Pancreas (tissue), 10 donors: ENCODE results near the gene PRRC2A. TPM values are rescaled to one million over a fixed set of nuclear protein-coding genes. Genes with fewer than 3 reads are reported as not detected.

Source experiments
- ATAC-seq, 4 donors: fragments of 200-7000 bp; cut with Tn5 transposase; one replicate each; pipeline versions ENCODE4 v1.8.0 to v1.9.1; 2020; ENCODE audit warnings: mild to moderate bottlenecking in 4 of 4, moderate library complexity in 4 of 4
- DNase-seq, 6 donors: peaks; one replicate each; pipeline ENCODE4 v3.0.0-alpha.2; 2020
- FAIRE-seq: peaks from 2 replicates; lab custom pipeline; 2012; peaks lifted over from hg19 to GRCh38; lab: Jason Lieb, UNC
- H3K27ac ChIP-seq, 4 donors: fragments of 200-600 bp; sonication (generic); 1 replicate in 3 of 4; 2 replicates in 1 of 4; pipeline versions ENCODE4 v1.5.0 to v1.8.0; 2020
- H3K27me3 ChIP-seq, 4 donors: fragments of 200-600 bp; one replicate each; pipeline ENCODE4 v1.8.0; 2021
- H3K36me3 ChIP-seq, 3 donors: fragments of 200-600 bp; sonication (generic) in 1 of 3; one replicate each; pipeline versions ENCODE4 v1.5.0 to v1.8.0; 2020 to 2021
- H3K4me1 ChIP-seq, 3 donors: fragments of 200-600 bp; one replicate each; pipeline ENCODE4 v1.8.0; 2021
- H3K4me3 ChIP-seq, 4 donors: fragments of 200-600 bp; sonication (generic) in 2 of 4; one replicate each; pipeline versions ENCODE4 v1.5.0 to v1.8.0; 2020 to 2021
- H3K9me3 ChIP-seq, 4 donors: fragments of 200-600 bp; one replicate each; pipeline ENCODE4 v1.8.0; 2021
- CTCF ChIP-seq, 4 donors: fragments of 200-600 bp; sonication (generic) in 3 of 4; IDR thresholded peaks; one replicate each; pipeline versions ENCODE4 v1.5.0 to v1.8.0; 2021; ENCODE audit warnings: antibody characterized with exemption in 4 of 4
- WGBS, 2 donors: extraction: QIAGEN DNeasy Blood & Tissue Kit; methylation state at CpG; one replicate each; pipeline ENCODE4 v1.1.7; 2013; 5-methylcytosine and 5-hydroxymethylcytosine counted together
- intact Hi-C, 3 donors: fragments of 100-400 bp; cut with DNase I; formaldehyde crosslinking; loops; one replicate each; pipeline versions ENCODE4 v1.11.1 to v1.14.2; 2022
- polyA plus RNA-seq, 2 donors: library from polyadenylated mRNA; stranded (reverse); fragments of 200-250 nt; gene quantifications; one replicate each; pipeline ENCODE4 v1.2.3, GENCODE V29; 2013
- total RNA-seq, 6 donors: library from RNA; stranded (reverse); fragmentation: NEBNext Ultra II Directional in 4 of 6; extraction: Animal tissue kit (Norgen Biotek cat#: 25700) in 4 of 6; gene quantifications; one replicate each; pipeline versions ENCODE4 v1.2.1 to v1.2.4, GENCODE V29; 2021 to 2023
- donor health status: healthy with polysubstance abuse.
- donor health status: DM: no; HTN: no; CAD: no; lungs with moderate emphysema.
- donor health status: DM: no; HTN: no; CAD: no.
- donor health status: control.
- donor health status: control.
- donor health status: Bipolar disorder and iron deficiency.
- donor health status: DM: yes; HTN: yes; CAD: no.
- donor health status: DM: no; HTN: no; CAD: no.
- donor health status: DM: no; HTN: no; CAD: no.
- donor health status: DM: yes; HTN: yes; CAD: no.

Gene PRRC2A
- total and polyA plus RNA-seq, 8 donors, result 45.3 to 144 (median 76.6) TPM

DNA sequence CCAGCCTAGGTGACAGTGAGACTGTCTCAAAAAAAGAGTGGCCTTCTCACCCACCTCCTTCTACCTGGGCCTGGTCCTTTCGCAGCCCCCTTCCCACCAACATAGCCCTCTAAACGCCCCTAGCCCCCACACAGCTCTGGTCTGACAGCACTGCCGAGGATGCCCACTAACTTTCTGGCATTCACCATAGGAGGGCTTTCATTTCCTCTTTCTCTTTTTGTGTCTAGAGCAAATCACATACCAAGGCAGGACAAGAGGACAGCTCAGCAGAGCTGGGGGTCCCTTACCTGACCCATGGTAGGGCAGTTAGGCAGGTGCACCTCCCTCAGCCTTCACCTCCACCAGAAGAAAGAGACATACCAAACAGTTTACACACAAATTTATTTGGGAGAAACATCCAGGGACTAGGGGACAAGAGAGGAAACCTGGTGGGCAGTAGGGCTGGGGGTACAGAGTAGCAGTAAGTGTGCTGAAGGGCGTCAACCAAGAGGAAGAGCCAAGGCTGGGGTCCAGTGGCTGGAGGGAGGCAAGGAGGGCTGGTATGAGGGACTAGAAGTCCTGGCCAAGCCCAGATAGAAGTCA lies 55.9 kb downstream of the PRRC2A start:
- no peaks in the 10 kb centered on the region for H3K27me3 ChIP-seq
- TF ChIP-seq CTCF (IDR thresholded peaks at IDR 0.05), result no peak
- DNase-seq (no peak), ATAC-seq (no peak), FAIRE-seq (no peak)
- H3K27ac ChIP-seq, result no peak overlapping the region
- peaks cover 3 to 5% (median 3%) of the 10 kb centered on the region in 3 donors for H3K4me1 ChIP-seq
- intact Hi-C loops, result no loop called here
- WGBS, 2 donors, result 77 to 89% methylated on average over 4 of the region's 4 CpGs
- no peak overlapping the region for H3K4me3 ChIP-seq
- H3K36me3 ChIP-seq, result peaks cover 4 to 8% (median 6%) of the 10 kb centered on the region in 3 donors
- H3K9me3 ChIP-seq, result no peaks in the 10 kb centered on the region

DNA sequence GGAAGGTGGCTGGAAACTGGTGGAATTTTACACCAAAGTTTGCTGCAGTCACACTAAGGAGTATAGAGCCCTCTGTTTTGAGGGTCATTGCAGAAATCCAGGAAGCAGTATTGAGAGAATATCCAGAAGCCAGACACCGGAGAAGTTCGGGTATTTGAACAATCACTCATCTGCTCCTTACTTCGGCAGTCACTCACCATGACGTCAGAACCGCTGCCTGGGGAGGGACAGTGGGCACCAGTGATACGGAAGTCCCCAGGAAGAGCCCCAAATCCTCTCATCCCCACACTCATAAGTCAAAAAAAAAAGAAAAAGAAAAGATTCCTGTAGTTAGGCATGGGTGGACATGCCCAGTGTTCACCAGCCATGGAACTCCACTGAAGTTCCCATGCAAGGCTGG lies 56.4 kb downstream of the PRRC2A start:
- FAIRE-seq, result no peak
- Histone ChIP-seq H3K4me3 (no peak overlapping the region), H3K9me3 (no peaks in the 10 kb centered on the region), H3K27ac (no peak overlapping the region), H3K27me3 (no peaks in the 10 kb centered on the region), H3K36me3 (peaks cover 0 to 5% (median 3%) of the 10 kb centered on the region in 3 donors), H3K4me1 (peaks cover 3 to 8% (median 5%) of the 10 kb centered on the region in 3 donors)
- intact Hi-C loops, result no loop called here
- no peak for DNase-seq
- 69 to 74% methylated on average over 6 of the region's 6 CpGs for WGBS, 2 donors
- TF ChIP-seq CTCF (IDR thresholded peaks at IDR 0.05), result no peak
- no peak for ATAC-seq

DNA sequence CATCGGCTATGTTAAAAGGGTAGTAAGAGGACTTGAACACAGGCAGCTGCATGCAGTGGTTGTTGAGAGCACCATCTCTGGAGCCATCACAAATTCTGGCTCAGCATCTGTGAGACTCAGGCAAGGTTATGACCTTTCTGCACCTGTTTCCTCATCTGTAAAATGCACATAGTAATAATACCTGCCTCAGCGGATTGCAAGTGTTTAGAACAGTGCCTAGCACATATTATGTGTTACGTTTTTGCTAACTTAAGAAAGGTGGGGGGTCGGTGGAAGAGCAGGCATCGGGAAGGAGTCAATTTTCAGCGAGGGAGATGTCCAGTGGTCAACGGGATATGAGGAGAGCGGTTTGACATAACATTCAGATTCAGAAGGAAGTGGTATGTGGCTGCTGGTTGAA lies 57.4 kb downstream of the PRRC2A start:
- DNase-seq (no peak), ATAC-seq (no peak), FAIRE-seq (no peak)
- Histone ChIP-seq H3K4me3 (no peak overlapping the region), H3K4me1 (peaks cover 3 to 8% (median 5%) of the 10 kb centered on the region in 3 donors), H3K36me3 (no peaks in the 10 kb centered on the region), H3K27me3 (no peaks in the 10 kb centered on the region), H3K27ac (no peak overlapping the region), H3K9me3 (no peaks in the 10 kb centered on the region)
- intact Hi-C loops, result no loop called here
- WGBS, 2 donors, result 64 to 72% methylated on average over 8 of the region's 8 CpGs
- no peak for TF ChIP-seq CTCF (IDR thresholded peaks at IDR 0.05)

GRCh38 chr6:31680226-31681134 lies 60.0 kb downstream of the PRRC2A start, which contains the start of gene LY6G5C:
TSS of gene LY6G5C (minus strand) at chr6:31681067. CDS start at chr6:31680373, 694 bp downstream.
- ATAC-seq (peak; percentile 81 to 93 (median 90)), FAIRE-seq (no peak)
- peak within 1 kb of the TSS; percentile 38 to 71 (median 53) for H3K27ac ChIP-seq

More at GRCh38 chr6:31680226-31681134, 60.0 kb downstream of the PRRC2A start, which contains the start of gene LY6G5C:
- Histone ChIP-seq H3K36me3 (no peaks in the 10 kb centered on the region), H3K4me1 (peaks cover 3 to 8% (median 5%) of the 10 kb centered on the region in 3 donors), H3K9me3 (no peaks in the 10 kb centered on the region), H3K4me3 (peak within 1 kb of the TSS; percentile 19 to 60 (median 42)), H3K27me3 (no peaks in the 10 kb centered on the region)
- WGBS, 2 donors, result 12 to 13% methylated on average over 17 of the region's 17 CpGs
- peak; percentile 76 to 92 (median 80) for DNase-seq
- TF ChIP-seq CTCF (IDR thresholded peaks at IDR 0.05), result peak; percentile 10 to 64 (median 50)
- intact Hi-C loops, result loop anchor here in 1 of 3 donors (5.0 kb wide), 1 partner anchor 87 kb away; no protein-coding TSS in a partner anchor
